A673 (cell line): ENCODE data around the gene ZNF3.

Source experiments
- EZH2 ChIP-seq: fragments of 200-600 bp; sonication (generic); IDR thresholded peaks from 2 replicates; pipeline ENCODE4 v1.6.1; 2017; ENCODE audit warnings: borderline replicate concordance, low read depth, mild to moderate bottlenecking, mixed read lengths, antibody characterized with exemption, low read length; ENCODE audit not compliant: poor library complexity, severe bottlenecking
- TF ChIP-seq, protein P1 (sequence below): fragments of 300-800, 200-600 bp; sonication (generic); conservative IDR thresholded peaks from 2 replicates; pipeline ENCODE4 v1.5.1; 2017; ENCODE audit warnings: low read depth, mild to moderate bottlenecking, antibody characterized with exemption, low read length, moderate library complexity, mixed read lengths

DNA sequence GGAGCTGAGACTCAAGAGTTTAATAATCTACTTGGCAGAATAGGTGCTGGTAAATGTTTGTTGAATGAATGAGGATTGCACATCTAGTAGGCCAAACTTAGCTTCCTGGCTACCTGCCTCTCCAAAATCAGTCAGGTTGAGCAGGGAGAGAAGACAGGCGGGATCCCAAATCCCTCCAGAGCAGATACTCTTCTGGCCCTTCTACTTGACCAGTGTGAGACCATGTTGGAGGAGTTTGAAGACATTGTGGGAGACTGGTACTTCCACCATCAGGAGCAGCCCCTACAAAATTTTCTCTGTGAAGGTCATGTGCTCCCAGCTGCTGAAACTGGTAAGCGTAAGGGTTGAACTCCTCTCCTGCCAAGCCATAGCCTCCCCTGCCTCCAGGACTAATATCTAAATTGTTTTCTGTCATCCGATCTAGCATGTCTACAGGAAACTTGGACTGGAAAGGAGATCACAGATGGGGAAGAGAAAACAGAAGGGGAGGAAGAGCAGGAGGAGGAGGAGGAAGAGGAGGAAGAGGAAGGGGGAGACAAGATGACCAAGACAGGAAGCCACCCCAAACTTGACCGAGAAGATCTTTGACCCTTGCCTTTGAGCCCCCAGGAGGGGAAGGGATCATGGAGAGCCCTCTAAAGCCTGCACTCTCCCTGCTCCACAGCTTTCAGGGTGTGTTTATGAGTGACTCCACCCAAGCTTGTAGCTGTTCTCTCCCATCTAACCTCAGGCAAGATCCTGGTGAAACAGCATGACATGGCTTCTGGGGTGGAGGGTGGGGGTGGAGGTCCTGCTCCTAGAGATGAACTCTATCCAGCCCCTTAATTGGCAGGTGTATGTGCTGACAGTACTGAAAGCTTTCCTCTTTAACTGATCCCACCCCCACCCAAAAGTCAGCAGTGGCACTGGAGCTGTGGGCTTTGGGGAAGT is 43.0 kb upstream of the ZNF3 start:
- TF ChIP-seq, protein P1, sequence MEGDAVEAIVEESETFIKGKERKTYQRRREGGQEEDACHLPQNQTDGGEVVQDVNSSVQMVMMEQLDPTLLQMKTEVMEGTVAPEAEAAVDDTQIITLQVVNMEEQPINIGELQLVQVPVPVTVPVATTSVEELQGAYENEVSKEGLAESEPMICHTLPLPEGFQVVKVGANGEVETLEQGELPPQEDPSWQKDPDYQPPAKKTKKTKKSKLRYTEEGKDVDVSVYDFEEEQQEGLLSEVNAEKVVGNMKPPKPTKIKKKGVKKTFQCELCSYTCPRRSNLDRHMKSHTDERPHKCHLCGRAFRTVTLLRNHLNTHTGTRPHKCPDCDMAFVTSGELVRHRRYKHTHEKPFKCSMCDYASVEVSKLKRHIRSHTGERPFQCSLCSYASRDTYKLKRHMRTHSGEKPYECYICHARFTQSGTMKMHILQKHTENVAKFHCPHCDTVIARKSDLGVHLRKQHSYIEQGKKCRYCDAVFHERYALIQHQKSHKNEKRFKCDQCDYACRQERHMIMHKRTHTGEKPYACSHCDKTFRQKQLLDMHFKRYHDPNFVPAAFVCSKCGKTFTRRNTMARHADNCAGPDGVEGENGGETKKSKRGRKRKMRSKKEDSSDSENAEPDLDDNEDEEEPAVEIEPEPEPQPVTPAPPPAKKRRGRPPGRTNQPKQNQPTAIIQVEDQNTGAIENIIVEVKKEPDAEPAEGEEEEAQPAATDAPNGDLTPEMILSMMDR = no peak
- TF ChIP-seq EZH2 = no peak
